HuH-7 (cell line): ENCODE data around the gene CUL5.

Experiments
- DNase-seq: peaks from one replicate; pipeline ENCODE4 v3.0.0; 2011; ENCODE audit warnings: low spot score

The CUL5 gene

GRCh38 chr11:108008656-108009496 is at the start of gene CUL5:
Gene CUL5 (plus strand): TSS chr11:108008898. CDS start chr11:108009349, 451 bp downstream.
- DNase-seq: peak; percentile 82

DNA sequence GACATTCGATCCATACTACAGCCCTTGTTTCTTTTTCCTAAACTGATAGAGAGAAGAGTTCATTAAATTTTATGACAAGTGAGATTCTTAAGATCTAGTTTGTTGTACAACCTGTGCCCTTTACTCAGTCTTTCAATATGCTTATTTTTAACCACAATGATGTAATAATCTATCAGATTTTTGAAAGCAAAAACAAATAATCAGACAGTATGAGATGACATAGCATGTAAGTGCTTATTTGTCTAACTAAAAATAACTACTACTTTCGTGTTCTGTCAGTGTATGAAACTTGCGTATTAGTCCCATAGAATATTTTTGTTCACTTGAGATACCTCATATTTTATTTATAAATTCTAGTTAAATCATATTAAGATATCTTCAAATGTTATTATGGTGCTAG is 47.2 kb upstream of the CUL5 start:
- DNase-seq: no peak

GRCh38 chr11:107962181-107962580 is 46.5 kb upstream of the CUL5 start:
- no peak for DNase-seq

- no peak for DNase-seq
These were observed 45.6 kb upstream of the CUL5 start for GRCh38 chr11:107963091-107963490.

DNA sequence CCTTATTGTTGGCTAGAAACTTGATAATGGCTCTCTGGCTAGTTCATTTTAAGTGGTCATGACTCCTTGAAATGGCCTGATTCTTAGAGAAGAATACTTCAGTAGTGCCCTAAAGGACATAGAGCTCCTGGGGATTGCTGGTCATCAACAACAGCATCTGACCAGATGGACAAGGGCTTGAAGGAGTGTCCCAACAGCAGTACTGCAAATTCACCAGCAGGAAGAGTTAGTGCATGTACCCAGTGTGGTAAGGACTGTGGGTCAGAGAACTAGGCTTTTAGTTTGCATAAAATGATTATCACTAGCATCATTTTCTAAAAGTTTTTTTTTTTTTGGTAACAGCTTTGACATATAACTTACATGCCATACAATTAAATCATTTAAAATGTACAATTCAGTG is 39.5 kb upstream of the CUL5 start:
- DNase-seq: peak; percentile 24

GRCh38 chr11:107970049-107970448 is 38.6 kb upstream of the CUL5 start:
- DNase-seq: no peak

DNA sequence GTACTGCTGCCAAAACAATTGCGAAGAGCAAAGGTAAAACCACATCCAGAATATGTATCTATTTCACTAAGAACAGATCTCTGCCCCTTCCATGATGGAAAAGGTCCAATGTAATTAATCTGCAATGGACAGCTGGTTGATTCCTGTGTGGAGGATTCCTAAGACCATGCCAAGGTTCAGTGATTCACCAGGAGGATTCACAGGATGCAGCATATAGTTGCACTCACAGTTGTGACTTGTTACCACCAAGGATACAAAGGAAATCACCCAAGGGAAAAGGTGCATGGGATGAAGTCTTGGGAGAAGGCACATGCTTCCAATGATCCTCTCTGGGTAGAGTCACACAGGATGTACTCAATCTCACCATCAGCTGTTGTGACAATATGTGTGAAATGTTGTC is 35.1 kb upstream of the CUL5 start:
- DNase-seq: no peak

GRCh38 chr11:107988397-107989158 is 20.1 kb upstream of the CUL5 start:
- no peak for DNase-seq

GRCh38 chr11:107991868-107992414 is 16.8 kb upstream of the CUL5 start:
- DNase-seq: no peak

DNA sequence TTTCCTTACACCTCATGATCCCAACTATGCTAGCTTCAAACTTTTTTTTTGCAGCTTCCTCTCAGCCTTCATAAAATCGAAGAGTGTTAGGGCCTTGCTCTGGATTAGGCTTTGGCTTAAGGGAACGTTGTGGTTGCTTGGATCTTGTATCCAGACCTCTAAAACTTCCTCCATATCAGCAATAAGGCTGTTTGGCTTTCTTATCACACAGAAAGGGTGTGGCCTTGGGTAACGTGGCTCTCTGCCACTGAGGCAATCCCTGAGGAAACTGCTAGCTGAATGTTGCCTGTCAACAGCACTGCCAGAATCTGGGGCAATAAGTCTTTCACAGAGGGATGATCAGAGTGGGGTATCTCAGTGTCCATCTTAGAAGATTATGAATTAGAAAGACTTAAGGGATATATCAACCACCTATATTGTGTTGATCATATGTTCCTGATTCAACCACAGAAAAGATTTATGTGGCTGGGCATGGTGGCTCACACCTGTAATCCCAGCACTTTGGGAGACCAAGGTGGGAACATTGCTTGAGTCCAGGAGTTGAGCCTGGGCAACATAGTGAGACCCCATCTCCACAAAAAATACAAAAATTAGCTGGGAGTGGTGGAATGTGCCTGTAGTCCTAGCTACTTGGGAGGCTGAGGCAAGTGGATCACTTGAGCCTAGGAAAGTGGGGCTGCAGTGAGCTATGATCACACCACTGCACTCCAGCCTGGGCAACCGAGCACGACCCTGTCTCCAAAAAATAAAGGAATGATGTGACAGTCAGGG is 12.5 kb upstream of the CUL5 start:
- no peak for DNase-seq

GRCh38 chr11:107998761-107999160 is 9.9 kb upstream of the CUL5 start:
- no peak for DNase-seq

- peak; percentile 81 for DNase-seq
These were observed 8.8 kb upstream of the CUL5 start for GRCh38 chr11:107999759-108000455.

- DNase-seq: no peak
These were observed 6.2 kb upstream of the CUL5 start for GRCh38 chr11:108002476-108002875.

- no peak for DNase-seq
These were observed 5.1 kb upstream of the CUL5 start for GRCh38 chr11:108003623-108004022.

DNA sequence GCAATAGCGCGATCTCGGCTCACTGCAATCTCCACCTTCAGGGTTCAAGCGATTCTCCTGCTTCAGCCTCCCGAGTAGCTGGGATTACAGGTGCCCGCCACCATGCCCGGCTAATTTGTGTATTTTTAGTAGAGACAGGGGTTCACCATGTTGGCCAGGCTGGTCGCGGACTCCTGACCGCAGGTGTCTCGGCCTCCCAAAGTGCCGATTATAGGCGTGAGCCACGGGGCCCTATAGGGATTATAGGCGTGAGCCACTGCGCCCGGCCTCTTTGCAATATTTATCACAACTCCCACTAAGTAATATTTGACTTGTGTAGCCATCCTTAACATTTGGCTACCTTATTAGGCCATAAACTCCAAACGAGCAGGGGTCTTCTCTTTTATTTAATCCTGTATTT is 879 bp upstream of the CUL5 start:
- no peak for DNase-seq

GRCh38 chr11:108009497-108010370 is 1.0 kb downstream of the CUL5 start:
- DNase-seq: no peak

DNA sequence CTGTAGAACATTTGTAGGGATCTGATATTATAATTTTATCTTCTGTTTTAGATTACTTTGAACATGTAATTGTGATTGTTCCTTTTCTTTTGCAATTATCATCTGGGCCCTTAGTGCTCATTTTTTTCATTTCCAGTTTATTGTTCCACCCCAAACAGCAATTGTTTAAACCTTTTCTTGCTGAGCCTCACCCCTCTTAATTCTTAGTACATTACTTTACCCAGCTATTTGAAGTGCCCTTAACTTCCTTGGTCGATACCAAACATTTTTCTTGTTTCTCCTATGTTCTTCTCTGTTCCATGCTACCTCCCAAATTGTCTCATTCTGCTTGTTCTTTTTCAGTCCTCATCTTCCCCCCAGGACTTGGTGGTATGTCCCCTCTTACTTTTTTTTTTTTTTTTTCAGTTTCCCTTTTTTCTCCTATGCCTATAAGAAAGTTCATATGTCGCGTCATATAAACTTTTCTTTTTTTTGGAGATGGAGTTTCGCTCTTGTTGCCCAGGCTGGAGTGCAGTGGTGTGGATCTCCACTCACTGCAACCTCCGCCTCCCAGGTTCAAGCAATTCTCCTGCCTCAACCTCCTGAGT is 3.5 kb downstream of the CUL5 start:
- no peak for DNase-seq

GRCh38 chr11:108016647-108017046 is 7.9 kb downstream of the CUL5 start:
- DNase-seq: no peak

- DNase-seq: no peak
These were observed 10.0 kb downstream of the CUL5 start for GRCh38 chr11:108018708-108019107.

DNA sequence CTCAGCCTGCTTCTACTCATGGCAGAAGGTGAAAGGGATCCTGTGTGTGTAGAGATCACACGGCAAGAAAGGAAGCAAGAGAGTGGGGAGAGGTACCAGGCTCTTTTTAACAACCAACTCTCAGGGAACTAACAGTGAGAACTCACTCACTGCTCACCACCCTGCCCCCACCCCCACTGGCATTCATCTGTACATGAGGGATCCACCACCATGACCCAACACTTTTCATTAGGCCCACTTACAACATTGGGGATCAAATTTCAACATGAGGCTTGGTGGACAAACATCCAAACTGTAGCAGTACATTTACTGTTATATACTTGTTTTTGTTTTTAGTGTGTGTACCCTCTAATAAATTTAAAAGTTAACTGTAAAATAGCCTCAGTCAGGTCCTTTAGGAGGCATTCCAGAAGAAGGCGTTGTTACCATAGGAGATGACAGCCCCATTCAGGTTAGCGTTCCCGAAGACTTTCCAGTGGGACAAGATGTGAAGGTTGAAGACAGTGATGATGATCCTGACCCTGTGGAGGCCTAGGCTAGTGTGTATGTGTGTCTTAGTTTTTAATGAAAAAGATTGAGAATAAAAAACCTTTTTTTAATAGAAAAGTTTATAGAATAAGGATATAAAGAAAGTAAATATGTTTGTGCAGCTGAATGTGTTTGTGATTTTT is 11.3 kb downstream of the CUL5 start:
- peak; percentile 8 for DNase-seq
